ENCODE results near the gene CHRM4.

Gene CHRM4

DNA sequence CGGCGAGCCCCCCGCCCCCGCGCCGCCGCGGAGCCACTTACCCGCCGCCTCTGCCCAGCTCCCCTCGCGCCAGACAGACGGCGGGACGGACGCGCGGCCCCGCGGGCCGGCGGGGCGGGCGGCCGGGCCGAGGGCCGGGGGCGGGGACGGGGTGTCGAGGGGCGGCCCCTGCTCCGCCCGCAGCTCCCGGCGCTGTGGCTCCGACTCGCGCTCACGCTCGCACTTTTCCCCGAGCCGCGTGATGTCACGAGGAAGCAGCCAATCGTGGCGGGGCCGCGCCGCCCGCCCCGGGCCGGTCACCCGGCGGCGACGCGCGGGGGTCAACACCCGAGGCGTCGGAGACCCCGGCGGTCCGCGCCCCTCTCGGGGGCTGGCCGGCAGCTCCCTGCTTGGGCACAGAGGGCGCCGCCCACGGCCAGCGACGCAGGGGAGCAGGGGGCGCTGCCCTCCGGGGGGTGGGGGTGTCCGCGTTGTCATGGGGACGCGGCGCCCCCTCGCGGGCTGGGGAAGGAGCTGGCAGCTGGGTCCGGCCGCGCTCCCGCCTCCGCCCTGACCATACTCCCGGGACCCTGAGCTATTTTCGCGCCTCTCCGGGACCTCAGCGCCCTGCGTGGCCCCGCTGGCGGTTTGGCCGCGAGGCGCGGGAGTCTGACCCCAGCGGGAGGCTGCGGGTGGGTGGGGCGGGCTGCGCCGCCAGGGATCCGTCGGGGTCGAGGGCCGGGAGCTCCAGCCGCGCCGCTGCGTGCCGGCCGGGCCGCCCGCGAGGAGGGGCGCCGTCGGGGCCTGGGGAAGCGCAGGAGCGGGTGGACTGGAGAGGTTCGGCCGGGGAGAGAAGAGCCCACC is at the start of gene CHRM4:
TSS of gene CHRM4 (minus strand) at position 199 of the 843 bp plus-strand sequence. CDS start 5,219 bp downstream, outside the sequence.
- DNase-seq: no peak

DNA sequence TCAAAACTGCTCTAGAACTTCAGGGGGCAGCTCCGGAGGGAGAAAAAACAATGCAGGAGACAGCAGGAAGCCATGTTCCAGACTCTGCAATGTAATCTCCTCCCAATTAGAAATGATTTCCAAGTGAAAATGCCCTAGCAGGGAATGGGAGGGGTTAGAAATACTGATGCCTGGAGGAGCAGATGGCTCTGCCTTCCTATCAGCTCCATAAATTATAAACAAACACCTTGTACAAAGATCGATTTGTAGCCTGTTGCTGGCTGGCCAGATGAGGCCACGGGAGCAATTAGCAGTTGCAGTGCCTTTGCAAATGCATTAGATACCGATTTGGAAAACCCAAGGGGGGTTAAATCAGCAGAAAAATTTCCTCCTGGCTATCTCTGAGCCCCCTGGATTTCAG is 46.6 kb upstream of the CHRM4 start:
- DNase-seq: no peak

DNA sequence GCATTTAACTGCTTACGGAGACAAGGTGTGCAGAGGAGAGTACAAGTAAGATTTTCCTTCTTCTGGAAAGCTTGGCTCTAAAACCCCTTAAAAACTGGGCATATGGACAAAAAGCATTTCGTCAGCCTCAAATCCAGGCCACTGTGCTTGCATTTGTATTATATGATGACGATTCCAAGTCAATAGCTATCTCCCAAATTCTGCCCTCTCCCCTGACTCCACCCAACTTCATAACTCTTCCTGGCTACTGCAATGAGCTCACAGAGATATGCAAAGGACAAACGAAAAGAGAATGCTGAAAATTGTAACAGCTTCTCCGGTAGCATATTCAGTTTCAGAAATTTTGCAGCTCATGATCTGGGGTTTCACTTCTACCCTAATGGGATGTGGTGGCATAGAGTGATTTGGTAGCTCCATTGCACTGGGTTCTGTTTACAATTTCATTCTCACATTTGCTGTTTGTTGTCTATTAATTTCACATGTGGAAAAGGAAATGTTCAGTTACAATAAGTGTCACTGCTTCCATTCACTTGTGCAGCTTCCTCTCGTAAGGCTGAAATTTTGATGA is 45.6 kb upstream of the CHRM4 start:
- DNase-seq: no peak

DNA sequence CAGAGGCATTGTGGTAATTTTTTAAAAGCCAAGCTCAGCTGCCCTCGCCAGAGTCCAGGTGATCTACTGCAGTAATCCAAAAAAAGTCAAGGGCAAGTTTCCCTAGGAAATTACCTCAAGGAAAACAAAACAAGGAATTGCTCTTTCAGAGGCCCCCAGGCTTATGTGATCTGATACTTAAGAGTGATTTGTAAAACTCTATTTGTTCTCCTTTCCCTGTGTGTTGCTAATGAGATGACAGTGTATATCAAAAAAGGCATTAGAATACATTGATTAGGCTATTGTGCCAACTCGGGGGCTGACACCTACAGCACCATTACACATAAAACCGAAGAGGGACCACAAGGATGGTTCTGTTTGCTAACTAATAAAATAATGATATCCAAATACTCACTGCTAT is 44.5 kb upstream of the CHRM4 start:
- no peak for DNase-seq

DNA sequence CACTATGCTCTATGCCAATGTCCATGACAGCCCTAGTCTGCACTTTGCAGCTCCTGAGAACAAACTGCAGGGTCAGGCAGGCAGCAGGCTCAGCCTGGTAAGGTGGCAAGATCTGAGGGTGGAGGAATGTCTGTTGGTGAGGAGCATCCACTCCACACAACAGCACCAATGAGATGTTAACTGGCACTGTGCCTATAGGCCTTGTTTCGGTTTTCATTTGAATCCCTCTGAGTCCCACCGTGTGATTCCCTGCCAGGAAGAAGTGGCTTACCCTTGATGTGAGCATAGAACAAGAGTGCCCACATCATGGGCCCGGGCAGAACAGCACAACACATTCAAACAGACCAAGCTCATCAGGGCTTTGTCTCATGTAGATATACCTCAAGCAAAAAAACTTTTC is 44.1 kb upstream of the CHRM4 start:
- DNase-seq: no peak

DNA sequence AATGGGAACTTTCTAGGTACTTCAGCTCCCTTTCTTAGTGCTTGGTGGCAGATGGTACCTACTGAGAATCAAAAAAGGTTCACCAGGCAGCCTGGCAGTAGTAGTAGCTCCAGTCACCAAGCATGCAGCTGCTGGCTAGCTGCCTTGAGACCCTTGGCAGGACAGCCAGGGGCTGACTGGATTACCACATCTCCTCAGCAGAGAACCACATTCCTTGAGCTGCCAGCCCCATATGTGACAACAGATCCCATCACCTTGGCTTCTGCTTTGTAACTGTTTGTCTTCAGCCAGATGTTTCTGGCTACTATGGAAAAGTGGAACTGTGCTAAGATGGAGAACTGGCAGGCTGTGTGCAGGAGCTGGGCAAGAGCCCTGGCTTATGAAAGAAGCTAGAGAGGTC is 39.6 kb upstream of the CHRM4 start:
- DNase-seq: no peak

DNA sequence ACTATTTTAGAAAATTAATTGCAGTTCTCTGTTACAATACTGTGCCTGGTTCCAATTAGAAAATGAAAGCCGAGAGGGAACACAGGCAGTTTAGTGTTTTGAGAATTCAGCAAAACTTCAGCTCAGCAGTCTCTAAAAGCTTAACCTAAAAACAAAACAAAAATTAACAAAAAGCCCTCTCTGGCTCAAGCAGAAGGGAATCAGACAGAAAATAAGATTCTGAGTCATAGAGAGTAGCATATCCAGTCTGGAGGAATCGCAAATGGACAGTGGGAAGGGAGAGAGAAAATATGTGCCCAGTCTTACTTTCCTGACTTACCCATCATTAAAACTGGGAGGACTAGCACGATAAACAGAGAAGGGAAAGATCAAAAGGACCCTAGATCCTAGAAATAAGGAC is 38.1 kb upstream of the CHRM4 start:
- no peak for DNase-seq

DNA sequence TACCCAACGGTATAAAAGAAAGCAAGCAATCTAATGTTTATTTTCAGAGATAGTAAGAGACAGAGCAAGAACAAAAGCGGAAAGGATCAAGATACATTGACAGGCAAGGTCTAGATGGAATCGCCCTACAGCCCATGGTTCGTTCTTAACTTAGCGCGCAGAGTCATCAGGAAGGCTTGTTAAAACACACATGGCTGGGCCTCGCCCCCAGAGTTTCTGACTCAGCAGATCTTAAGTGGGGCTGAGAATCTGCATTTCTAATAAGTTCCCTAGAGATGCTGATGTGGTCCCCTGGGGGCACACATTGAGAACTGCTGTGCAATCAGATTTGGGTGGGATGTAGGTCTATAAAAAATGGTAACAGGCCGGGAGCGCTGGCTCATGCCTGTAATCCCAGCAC is 35.8 kb upstream of the CHRM4 start:
- no peak for DNase-seq

DNA sequence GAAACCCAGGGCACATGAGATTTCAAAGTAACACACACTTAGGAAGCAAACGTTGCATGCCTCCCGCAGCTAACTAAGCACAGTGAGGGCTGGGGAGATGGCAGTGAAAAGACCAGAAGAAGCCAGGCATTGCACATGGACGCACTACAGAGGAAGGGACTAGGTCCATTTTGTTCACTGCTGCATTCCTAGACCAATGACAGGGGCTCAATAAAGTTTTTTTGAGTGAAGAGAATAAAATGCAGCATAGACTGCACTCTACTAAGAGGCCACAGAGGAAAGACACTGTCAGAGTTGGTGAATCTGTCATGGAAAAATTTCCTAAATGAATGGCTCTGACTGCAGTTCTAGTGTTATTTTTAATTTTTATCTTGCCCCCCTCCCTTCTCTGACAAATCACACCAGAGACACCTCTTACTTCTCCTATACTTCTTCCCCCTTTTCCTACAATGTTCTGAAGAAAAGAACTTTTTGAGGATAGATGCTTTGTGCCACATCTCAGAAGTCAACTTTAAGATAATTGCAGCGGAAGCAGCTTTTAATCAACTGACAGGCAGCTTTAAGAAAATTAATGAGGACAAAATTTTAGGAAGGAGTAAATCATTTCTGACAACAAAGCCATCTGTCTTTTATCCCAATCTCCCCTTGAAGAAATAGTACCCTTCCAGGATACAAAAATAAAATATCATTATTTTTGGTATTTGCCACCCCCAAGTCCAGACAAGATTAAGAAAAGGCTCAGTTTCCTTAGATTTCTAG is 34.8 kb upstream of the CHRM4 start:
- DNase-seq: no peak

DNA sequence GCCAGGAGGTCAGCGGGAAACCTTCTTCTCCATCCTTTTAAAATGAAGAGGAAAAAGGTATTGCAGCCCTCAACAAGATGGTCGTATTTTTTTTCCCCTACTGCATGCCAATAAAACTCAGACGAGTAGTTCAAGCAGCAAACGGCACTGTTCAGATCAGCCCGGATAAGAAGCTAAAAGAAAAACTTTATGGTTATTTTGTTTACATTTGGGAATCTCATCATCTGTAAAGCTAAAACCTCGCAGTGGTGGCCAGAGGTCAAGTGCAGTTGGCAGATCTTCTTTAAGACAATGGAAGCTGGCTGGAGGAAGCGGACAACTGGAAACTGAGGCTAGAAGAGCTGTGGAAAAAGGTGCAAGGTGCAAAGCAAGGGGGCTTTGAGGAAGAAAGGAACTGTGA is 31.0 kb upstream of the CHRM4 start:
- no peak for DNase-seq

DNA sequence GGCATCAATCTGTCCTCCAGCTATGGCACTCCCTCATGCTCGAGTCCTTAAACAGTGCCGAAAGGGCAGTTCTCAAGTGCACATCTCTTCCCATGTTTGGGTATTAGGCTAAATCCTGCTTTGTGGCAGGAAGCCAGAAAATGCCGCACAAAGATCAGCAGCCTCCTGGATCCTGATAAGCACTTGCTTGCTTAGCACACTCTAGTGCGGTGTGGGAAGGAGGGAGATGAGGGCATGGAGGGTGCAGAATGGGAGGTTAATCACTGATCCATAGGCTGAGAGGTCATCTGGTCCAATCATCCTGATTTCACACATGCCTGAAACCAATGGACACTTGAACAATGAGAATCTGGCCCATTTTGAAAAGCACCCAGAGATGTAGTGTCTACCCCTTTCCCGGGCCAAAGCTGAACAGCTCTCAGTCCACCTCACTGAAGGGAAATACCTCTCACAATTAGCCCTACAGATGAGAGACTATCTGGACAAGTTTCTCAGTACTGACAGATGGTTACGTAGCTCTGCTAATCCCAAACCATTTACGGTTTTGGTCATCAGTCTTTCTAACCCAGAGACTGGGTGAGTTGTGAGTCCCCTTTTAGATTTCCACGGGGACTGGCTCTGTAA is 29.8 kb upstream of the CHRM4 start:
- DNase-seq: no peak

DNA sequence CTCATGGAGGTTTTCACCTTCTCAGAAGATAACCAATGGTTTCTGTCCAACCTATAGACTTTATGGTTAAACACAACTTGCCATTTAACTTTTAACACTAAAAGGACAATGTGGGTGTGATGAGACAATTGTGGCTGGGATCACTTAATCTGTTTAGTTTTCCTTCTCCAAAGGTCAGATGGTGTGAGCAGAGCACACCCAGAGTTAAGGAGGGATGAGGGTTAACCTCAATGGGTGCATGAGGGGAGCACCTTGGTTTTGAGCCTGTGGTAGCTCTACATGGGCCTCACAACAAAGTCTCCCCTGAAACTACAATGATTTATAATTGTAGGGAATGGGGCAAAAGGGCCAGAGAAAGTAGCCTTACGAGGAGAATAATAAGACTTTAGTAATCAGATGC is 28.9 kb upstream of the CHRM4 start:
- DNase-seq: no peak

DNA sequence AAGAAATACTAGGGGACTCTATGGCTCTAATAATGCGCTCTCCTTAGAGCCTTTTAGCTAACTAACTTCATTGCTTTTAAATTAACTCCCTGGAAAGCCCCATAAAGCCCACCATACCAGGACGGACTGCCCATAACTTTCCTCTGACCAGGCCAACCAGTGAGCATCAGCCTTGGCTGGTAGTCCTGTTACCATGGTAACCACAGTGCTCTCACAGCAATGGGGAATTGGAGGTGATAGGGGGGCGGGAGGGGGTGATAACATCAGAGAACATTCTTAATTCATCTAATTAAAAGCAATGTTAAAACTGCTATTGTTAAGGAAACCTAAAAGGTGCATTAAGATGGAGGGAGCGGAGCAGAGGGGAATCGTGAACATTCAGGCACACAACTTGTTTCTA is 27.2 kb upstream of the CHRM4 start:
- no peak for DNase-seq

DNA sequence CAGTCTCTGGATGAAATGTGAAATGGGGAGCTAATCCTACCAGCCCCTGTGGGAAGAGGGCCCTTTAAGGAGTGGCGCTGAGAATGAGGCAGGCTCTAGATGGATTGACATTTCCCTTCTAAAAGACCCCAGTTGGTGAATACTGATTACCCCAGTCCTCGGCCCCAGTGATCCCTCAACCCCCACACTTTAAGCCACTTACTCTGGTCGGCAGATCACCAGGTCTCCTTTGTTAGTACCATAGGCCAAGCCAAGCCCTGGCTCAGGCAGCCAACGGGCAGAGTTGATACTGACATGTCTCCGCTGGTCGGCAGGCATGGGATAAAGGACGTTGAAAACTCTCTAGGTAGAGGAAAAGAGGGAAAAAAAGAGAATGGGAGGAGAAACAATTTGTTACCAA is 26.1 kb upstream of the CHRM4 start:
- DNase-seq: no peak

DNA sequence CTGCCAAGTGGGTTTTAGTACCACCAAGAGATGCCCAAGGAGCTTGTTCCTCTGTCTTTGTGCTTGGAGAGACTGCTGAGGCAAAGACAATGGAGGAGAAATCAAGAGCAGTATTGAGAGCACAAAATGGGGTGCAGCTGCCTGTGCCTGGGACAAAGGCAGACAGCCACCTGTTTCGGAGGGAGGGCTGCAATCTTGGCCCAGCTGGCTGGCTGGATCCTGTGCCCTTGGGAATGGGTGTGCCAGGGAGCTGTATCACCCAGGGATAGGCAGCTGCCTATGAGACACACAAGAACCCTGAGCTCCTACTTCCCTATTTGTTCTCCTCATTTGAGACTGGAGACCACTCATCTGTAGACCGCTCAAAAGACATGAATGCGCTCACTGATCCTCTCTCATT is 23.3 kb upstream of the CHRM4 start:
- DNase-seq: no peak

DNA sequence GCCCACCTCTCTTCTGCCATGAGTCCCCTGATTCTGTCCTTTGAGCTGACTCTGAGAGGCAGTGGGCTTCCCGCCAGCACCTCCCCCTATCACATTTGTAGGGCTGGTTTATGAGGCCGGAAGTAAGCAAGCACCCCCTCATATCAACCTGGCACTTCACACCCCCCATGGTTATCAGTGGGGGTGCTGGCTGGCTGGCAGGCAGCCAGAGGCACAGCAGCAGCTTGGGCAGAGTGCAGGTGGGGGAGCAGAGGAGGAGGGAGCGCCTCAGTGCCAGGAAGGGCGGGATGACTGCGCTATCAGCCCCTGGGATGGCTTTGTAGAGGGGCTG is 22.9 kb upstream of the CHRM4 start:
- DNase-seq: no peak

DNA sequence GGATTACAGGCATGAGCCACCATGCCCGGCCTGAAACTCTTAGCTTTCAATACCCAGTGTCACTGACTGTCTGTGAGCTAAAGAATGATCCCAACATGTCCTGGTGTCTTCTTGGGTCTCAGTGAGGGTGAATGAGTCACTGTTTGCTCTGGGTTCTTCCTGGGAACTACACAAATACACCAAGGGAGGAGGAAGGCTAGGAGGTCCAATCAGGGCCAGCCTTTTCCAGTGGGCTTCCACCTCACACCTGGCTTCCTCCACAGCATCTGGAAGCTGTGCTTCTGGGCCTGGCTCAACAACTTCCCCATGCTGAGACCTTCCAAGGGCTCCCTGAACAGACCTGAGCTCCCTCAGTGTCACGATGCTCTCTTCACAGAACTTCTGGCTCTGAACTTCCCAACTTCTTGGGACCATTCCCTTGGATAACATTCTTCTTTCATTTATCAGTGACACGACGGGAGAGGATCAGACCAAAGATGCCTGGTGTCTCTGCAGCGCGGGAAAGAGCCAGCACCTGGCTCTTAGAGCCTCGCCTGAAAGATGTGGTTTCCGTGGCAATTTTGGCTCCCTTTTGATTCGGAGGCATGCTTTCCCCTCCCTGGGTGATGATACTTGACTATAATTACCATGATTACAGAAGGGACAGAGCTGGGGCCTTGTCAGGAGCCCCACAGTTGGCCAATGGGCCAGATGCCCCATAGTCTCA is 22.3 kb upstream of the CHRM4 start:
- DNase-seq: no peak

DNA sequence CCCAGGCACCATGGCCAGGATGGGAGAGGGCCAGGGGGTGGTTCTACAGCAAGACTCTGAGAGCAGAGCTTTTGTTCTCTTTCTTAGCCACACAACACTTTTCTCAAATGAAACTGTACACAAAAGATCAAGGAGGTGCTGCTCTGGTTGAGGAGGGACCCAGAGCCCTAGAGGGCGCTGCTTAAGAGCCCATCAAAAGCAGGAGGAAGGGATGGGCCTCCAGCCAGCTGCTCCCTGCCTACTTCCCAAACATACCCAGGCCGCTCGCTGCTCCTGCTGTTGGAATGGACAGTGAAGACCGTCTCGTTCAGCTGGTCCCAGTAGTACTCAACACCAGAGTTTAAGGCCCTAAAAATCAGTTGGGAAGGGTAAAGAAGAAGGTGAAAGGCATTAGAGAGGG is 18.4 kb upstream of the CHRM4 start:
- DNase-seq: no peak

DNA sequence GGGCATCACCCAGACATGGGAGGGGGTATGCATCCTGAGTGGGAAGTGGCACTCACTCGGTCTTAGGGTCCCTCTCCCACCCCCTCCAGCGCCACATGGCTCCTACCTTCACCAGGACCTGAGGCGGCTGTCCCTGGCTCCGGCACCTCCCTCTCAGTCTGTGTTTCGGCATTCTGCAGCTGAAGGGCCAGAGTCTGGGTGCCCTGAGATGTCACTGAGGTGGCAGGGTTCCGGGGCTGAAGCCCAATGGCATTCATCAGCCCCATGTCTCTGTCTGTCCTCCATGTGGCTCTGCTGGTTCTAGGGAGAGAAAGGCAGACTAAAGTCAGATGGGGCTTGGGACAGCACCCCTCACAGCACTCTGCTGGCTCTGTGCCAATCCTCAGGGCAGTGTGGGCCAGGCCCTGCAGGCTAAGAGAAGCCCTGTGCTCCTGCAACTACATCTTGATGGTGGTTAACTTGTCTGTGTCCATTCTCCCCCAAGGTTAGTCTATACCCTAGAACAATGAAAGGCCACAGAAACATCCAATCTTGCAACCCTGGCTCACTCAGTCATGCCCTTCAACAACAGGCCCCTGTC is 16.9 kb upstream of the CHRM4 start:
- DNase-seq: no peak

DNA sequence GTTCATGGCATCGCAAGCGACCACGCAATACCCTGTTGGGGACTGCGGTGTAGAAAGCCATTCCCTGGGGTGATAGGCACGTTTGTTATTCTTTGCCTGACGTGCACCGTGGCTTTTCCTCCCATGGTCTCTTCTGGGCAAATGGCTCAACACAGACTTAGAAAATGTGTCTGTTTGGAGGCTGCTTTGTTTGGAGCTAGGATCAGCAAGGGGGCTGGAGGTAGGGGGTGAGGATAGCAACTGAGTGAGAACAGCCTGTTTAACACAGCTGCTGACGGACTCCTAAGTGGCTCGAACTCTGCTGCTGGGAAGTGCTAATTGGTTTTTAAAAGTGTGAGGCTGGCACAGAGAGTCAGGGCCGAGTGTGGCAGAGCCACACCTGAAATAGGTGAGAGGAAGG is 16.1 kb upstream of the CHRM4 start:
- no peak for DNase-seq

DNA sequence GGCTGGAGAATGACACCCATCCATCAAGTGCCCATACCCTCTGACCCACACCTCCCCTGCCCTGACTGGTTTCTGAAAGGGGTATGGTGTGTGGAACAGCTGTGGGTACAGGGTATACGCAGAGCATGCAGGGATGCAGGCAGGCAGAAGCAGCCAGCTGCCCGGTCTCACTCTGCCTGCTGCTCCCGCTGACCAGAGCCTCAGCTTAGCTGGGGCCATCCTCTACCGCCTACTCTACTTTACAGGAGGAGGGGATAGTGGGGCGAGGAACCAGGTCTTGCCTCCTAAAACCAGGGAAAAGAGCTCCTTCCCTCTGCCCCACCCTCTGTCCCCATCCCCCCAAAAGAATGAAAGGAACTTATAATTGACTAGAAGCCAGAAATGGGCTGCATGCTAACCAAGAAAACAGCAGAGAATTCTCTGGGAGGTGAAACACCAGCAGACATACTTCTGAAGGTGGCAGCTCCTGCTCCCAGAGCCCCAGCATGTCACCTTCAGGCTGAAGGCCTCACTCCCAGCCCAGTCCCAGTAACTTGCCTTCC is 13.0 kb upstream of the CHRM4 start:
- no peak for DNase-seq
